Osteoblast (primary cell): ENCODE results near the gene M1AP. TPM values are rescaled to one million over a fixed set of nuclear protein-coding genes. Genes with fewer than 3 reads are reported as not detected.
"Not testable (repeated sequence)": the region's sequence is repeated elsewhere in the genome, so short reads cannot be mapped to it uniquely, and the experiment has no call there.

Experiments
- DNase-seq: peaks from one replicate; pipeline ENCODE4 v3.0.0; 2011; ENCODE audit warnings: low spot score, mixed read lengths; ENCODE audit not compliant: insufficient read length; ENCODE audit errors: missing footprints
- H2AFZ ChIP-seq: 2 replicates; pipeline ENCODE4 v1.6.0; 2011; ENCODE audit warnings: mild to moderate bottlenecking, low read length
- H3K27ac ChIP-seq: 2 replicates; pipeline ENCODE4 v1.5.1; 2011; ENCODE audit warnings: mild to moderate bottlenecking, low read depth, low read length, moderate library complexity
- H3K27me3 ChIP-seq: 2 replicates; pipeline ENCODE4 v1.6.0; 2012; ENCODE audit warnings: mild to moderate bottlenecking, control low read depth, inconsistent platforms, low read length, moderate library complexity; ENCODE audit not compliant: insufficient read depth
- H3K36me3 ChIP-seq: 2 replicates; pipeline ENCODE4 v1.5.1; 2011; ENCODE audit warnings: mild to moderate bottlenecking, low read length, control low read depth, moderate library complexity; ENCODE audit not compliant: insufficient read depth
- H3K4me1 ChIP-seq: 2 replicates; pipeline ENCODE4 v1.5.1; 2011; ENCODE audit warnings: mild to moderate bottlenecking, low read length, control low read depth, moderate library complexity; ENCODE audit not compliant: insufficient read depth
- H3K4me2 ChIP-seq: 2 replicates; pipeline ENCODE4 v1.6.0; 2011; ENCODE audit warnings: mild to moderate bottlenecking, low read length; ENCODE audit not compliant: insufficient read depth
- H3K4me3 ChIP-seq: fragments of 200-600 bp; sonication (generic); 3 replicates; pipeline ENCODE4 v1.5.1; 2012; ENCODE audit warnings: mild to moderate bottlenecking, low read length, inconsistent platforms; ENCODE audit not compliant: insufficient read depth
- H3K79me2 ChIP-seq: 2 replicates; pipeline ENCODE4 v1.6.0; 2012; ENCODE audit warnings: mild to moderate bottlenecking, low read length, control low read depth, inconsistent platforms; ENCODE audit not compliant: insufficient read depth
- H3K9me3 ChIP-seq: 2 replicates; pipeline ENCODE4 v1.5.1; 2011; ENCODE audit warnings: low read depth, low read length, control low read depth
- H4K20me1 ChIP-seq: 2 replicates; pipeline ENCODE4 v1.6.0; 2012; ENCODE audit warnings: mild to moderate bottlenecking, low read length, control low read depth; ENCODE audit not compliant: insufficient read depth
- total RNA-seq: library from RNA; depleted of rRNA; stranded (reverse); fragments of >200 nt; gene quantifications from 2 replicates; pipeline ENCODE4 v1.2.3, GENCODE V29; 2012
- TF ChIP-seq, protein P1 (sequence below): IDR thresholded peaks from 2 replicates; pipeline ENCODE4 v1.5.1; 2011; ENCODE audit warnings: mild to moderate bottlenecking, low read depth, low read length, moderate library complexity; ENCODE audit errors: extremely low read depth

Gene M1AP
- total RNA-seq, 1 donor, result under 0.01 TPM

DNA sequence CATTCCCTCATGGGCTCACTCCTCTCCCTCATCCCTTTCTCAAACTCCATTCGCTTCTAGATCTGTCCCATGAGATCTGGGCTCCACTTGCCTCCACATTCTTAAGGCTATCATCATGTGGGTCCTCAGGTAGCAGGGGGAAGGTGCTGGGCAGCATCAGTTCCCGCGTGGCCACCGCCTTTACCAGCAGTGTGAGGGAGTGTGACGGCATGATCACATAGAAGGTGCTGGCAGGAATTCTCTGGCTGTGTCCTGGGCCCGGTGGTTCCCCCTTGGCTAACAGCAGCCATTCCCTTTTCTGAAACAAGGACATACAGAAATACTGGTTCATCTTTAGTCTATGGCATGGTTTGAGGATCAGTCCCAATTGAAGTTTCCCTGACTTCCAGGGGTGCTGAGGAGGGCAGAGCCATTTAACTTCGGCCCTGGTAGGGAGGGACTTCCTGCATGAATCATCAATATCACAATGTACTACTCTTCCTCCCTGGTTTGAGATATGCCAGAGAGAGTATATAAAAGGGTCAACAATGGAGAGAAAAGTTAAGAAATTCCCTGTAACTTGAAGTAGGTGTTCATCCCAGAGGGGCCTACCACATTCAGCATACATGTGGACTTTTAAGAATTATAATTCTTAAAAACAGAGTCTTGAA, 85.9 kb downstream of the M1AP start:
- H4K20me1 ChIP-seq, result no peaks in the 10 kb centered on the region
- no peaks in the 10 kb centered on the region for H3K27me3 ChIP-seq
- H3K79me2 ChIP-seq, result peaks cover 4% of the 10 kb centered on the region
- H3K4me2 ChIP-seq, result no peak overlapping the region
- peaks cover 7% of the 10 kb centered on the region for H3K36me3 ChIP-seq
- H3K4me1 ChIP-seq, result peaks cover 67% of the 10 kb centered on the region
- H3K9me3 ChIP-seq, result no peaks in the 10 kb centered on the region
- H3K27ac ChIP-seq, result peak overlapping the region; percentile 7
- DNase-seq, result no peak
- TF ChIP-seq, protein P1, sequence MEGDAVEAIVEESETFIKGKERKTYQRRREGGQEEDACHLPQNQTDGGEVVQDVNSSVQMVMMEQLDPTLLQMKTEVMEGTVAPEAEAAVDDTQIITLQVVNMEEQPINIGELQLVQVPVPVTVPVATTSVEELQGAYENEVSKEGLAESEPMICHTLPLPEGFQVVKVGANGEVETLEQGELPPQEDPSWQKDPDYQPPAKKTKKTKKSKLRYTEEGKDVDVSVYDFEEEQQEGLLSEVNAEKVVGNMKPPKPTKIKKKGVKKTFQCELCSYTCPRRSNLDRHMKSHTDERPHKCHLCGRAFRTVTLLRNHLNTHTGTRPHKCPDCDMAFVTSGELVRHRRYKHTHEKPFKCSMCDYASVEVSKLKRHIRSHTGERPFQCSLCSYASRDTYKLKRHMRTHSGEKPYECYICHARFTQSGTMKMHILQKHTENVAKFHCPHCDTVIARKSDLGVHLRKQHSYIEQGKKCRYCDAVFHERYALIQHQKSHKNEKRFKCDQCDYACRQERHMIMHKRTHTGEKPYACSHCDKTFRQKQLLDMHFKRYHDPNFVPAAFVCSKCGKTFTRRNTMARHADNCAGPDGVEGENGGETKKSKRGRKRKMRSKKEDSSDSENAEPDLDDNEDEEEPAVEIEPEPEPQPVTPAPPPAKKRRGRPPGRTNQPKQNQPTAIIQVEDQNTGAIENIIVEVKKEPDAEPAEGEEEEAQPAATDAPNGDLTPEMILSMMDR, result no peak
- H3K4me3 ChIP-seq, result no peak overlapping the region
- H2AFZ ChIP-seq, result no peak overlapping the region

DNA sequence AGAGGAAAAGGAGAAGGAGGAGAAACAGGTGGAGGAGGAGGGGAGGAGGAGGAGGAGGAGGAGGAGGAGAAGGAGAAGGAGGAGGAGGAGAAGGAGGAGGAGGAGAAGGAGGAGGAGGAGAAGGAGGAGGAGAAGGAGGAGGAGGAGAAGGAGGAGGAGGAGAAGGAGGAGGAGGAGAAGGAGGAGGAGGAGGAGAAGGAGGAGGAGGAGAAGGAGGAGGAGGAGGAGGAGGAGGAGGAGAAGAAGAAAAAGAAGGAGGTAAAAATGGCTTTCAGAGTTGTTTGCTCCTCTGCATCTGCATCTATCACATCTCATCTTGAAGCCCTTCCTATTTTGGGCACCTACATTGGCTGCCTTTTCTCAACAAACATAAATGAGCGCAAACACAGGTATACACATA, 87.1 kb downstream of the M1AP start:
- not testable (repeated sequence) for H3K4me2 ChIP-seq, H2AFZ ChIP-seq, H3K27me3 ChIP-seq, DNase-seq, H3K4me3 ChIP-seq, H3K27ac ChIP-seq, H3K9me3 ChIP-seq, H4K20me1 ChIP-seq
- H3K36me3 ChIP-seq, result peaks cover 19% of the 10 kb centered on the region
- peaks cover 65% of the 10 kb centered on the region for H3K4me1 ChIP-seq
- H3K79me2 ChIP-seq, result peaks cover 16% of the 10 kb centered on the region

DNA sequence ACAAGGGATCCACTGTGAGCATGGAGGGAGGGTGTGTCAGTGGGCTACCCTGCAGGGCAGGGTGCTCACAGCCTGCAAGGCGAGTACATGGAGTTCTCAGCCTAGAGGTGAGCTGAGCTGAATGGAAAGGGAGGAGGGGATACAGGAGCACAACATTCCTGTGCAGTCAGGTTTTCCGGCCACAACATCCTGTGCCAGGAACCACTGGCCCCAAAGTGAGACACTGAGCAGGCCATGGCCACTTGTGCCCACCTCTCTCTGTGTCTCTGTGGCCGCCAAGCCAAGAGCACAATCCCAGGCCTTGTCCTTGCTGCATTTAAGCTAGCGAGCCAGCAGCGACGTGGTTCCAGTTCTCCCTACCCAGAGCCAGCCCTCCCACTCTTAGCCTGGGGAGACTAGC, 87.5 kb downstream of the M1AP start:
- H3K4me2 ChIP-seq, result no peak overlapping the region
- H3K4me1 ChIP-seq, result peaks cover 65% of the 10 kb centered on the region
- H3K4me3 ChIP-seq, result no peak overlapping the region
- peak overlapping the region; percentile 42 for H2AFZ ChIP-seq
- H3K79me2 ChIP-seq, result peaks cover 20% of the 10 kb centered on the region
- TF ChIP-seq, protein P1, result no peak
- DNase-seq, result peak; percentile 58
- no peaks in the 10 kb centered on the region for H3K27me3 ChIP-seq
- peaks cover 3% of the 10 kb centered on the region for H4K20me1 ChIP-seq
- peaks cover 22% of the 10 kb centered on the region for H3K36me3 ChIP-seq
- H3K9me3 ChIP-seq, result no peaks in the 10 kb centered on the region
- H3K27ac ChIP-seq, result peak overlapping the region; percentile 49

DNA sequence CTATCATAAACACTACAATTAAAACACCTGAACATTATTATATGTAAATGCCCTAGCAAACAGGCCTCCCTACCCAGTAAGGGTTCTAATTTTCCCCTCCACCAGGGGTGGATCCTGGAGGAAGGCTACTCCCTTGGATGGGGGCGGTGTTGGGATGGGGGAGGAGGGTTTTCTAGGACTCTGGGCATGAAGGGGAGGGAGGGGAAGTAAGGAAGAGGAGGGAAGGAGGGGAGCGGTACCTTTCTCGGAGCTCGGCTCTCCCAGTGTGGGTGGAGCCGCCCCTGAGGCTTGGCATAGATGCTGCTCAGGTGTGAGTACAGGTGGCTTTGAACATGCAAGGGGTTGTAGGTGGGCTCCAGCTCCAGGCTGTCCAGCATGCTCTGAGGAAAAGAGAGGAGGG, 88.2 kb downstream of the M1AP start:
- no peaks in the 10 kb centered on the region for H3K27me3 ChIP-seq
- no peak overlapping the region for H3K4me3 ChIP-seq
- H3K79me2 ChIP-seq, result peaks cover 27% of the 10 kb centered on the region
- H3K27ac ChIP-seq, result no peak overlapping the region
- H4K20me1 ChIP-seq, result peaks cover 3% of the 10 kb centered on the region
- H3K36me3 ChIP-seq, result peaks cover 22% of the 10 kb centered on the region
- TF ChIP-seq, protein P1, result no peak
- no peak for DNase-seq
- H3K9me3 ChIP-seq, result no peaks in the 10 kb centered on the region
- H3K4me2 ChIP-seq, result no peak overlapping the region
- H3K4me1 ChIP-seq, result peaks cover 62% of the 10 kb centered on the region
- H2AFZ ChIP-seq, result no peak overlapping the region
